Measurements from ENCODE around the gene CRADD. TPM values are rescaled to one million over a fixed set of nuclear protein-coding genes. Genes with fewer than 3 reads are reported as not detected.
"Not testable (repeated sequence)": the region's sequence is repeated elsewhere in the genome, so short reads cannot be mapped to it uniquely, and the experiment has no call there.

The CRADD gene
- total and polyA plus RNA-seq, 2 donors (not counting 3 experiments of a cell fraction or from before 2014, with no cell fraction given): 11.7 to 14.5 TPM

DNA sequence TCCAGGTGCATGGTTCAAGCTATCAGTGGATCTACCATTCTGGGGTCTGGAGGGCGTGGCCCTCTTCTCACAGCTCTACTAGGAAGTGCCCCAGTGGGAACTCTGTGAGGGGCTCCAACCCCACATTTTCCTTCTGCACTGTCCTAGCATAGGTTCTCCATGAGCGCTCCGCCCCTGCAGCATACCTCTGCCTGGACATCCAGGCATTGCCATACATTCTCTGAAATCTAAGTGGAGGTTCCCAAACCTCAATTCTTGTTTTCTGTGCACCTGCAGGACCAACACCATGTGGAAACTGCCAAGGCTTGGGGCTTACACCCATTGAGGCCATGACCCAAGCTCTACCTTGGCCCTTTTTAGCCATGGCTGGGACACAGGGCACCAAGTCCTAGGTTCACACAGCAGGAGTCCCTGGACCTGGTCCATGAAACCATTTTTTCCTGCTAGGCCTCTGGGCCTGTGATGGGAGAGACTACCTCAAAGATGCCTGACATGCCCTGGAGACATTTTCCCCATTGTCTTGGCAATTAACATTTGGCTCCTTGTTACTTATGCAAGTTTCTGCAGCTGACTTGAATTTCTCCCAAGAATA is 76.8 kb downstream of the CRADD start:
- TF ChIP-seq GATA2 (IDR thresholded peaks at IDR 0.05; ENCODE audit: insufficient read depth, insufficient read length, low read depth, low read length) (no peak), POLR2AphosphoS5 (IDR thresholded peaks at IDR 0.05; ENCODE audit: insufficient read depth, low read depth, low read length) (no peak), FOS (IDR thresholded peaks at IDR 0.05; ENCODE audit: borderline replicate concordance, insufficient read depth, low read length) (no peak), MYC (IDR thresholded peaks at IDR 0.05; ENCODE audit: low read depth, low read length) (no peak), POLR2A (IDR thresholded peaks at IDR 0.05; ENCODE audit: low read depth, low read length) (no peak), EZH2 (IDR thresholded peaks at IDR 0.05; ENCODE audit: borderline replicate concordance, low read depth, low read length, severe bottlenecking) (no peak), CTCF (IDR thresholded peaks at IDR 0.05; ENCODE audit: extremely low read depth in 1 of 2, insufficient read depth in 1 of 2, low read depth in 1 of 2, low read length in 2 of 2) (no peak), JUN (IDR thresholded peaks at IDR 0.05; ENCODE audit: borderline replicate concordance, insufficient read depth, insufficient read length, low read depth) (no peak)
- TF ChIP-seq, protein P1, sequence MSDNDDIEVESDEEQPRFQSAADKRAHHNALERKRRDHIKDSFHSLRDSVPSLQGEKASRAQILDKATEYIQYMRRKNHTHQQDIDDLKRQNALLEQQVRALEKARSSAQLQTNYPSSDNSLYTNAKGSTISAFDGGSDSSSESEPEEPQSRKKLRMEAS (IDR thresholded peaks at IDR 0.05; ENCODE audit: insufficient read depth, insufficient read length): no peak
- dilution Hi-C loops (cut with MboI; ENCODE audit: extremely low pct_ligation_motif_present, low sequenced_read_pairs): no loop called here
- BruUV-seq (replicated peaks): no TSS peak

DNA sequence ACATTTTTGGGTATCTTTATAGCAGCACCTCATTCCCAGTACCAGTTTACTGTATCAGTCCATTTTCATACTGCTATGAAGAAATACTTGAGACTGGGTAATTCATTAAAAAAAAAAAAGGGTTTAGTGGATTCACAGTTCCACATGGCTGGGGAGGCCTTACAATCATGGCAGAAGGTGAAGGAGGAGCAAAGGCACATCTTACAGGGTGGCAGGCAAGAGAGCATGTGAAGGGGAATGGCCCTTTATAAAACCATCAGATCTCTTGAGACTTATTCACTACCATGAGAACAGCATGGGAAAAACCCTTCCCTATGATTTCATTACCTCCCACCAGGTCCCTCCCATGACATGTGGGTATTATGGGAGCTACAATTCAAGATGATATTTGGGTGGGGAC is 77.7 kb downstream of the CRADD start:
- BruUV-seq (replicated peaks); dilution Hi-C loops (cut with MboI; ENCODE audit: extremely low pct_ligation_motif_present, low sequenced_read_pairs); POLR2A ChIA-PET: not testable (repeated sequence)

More for the DNA sequence above, 76.8 kb downstream of the CRADD start:
- Histone ChIP-seq H3K27ac (ENCODE audit: insufficient read depth, low read depth, low read length) (no peak overlapping the region), H3K27me3 (ENCODE audit: control insufficient read depth in 2 of 2, insufficient read depth in 2 of 2, low read length in 2 of 2) (no peaks in the 10 kb centered on the region), H4K20me1 (replicated peaks; ENCODE audit: control insufficient read depth, extremely low read depth, insufficient read depth, low read length) (no peaks in the 10 kb centered on the region), H3K4me1 (ENCODE audit: control insufficient read depth, extremely low read depth, insufficient read depth, low read length) (peaks cover 4% of the 10 kb centered on the region), H3K79me2 (ENCODE audit: control insufficient read depth, insufficient read depth, low read length) (no peaks in the 10 kb centered on the region), H3K9ac (replicated peaks; ENCODE audit: extremely low read depth, insufficient read depth, low read length) (no peak overlapping the region), H3K36me3 (ENCODE audit: control insufficient read depth in 2 of 2, extremely low read depth in 1 of 2, insufficient read depth in 2 of 2, low read length in 2 of 2) (no peaks in the 10 kb centered on the region), H2AFZ (ENCODE audit: low read depth, low read length) (no peak overlapping the region), H3K4me2 (ENCODE audit: insufficient read depth, low read length) (no peak overlapping the region), H3K9me3 (replicated peaks; ENCODE audit: control insufficient read depth, insufficient read depth, low read length) (no peaks in the 10 kb centered on the region), H3K9me1 (replicated peaks; ENCODE audit: control insufficient read depth, extremely low read depth, insufficient read depth, low read length) (no peaks in the 10 kb centered on the region), H3K4me3 (replicated peaks in 1 of 3; ENCODE audit: insufficient read depth in 1 of 3, low read depth in 1 of 3, low read length in 3 of 3) (no peak overlapping the region)
- DNase-seq (ENCODE audit: low read depth, low spot score): no peak
- no peak for FAIRE-seq
- CTCF ChIA-PET: no interaction called here
- intact Hi-C loops (cut with micrococcal nuclease): no loop called here
- POLR2A ChIA-PET: no interaction called here

More for the DNA sequence above, 77.7 kb downstream of the CRADD start:
- H3K27me3 ChIP-seq (ENCODE audit: control insufficient read depth in 2 of 2, insufficient read depth in 2 of 2, low read length in 2 of 2); H3K4me1 ChIP-seq (ENCODE audit: control insufficient read depth, extremely low read depth, insufficient read depth, low read length); H3K79me2 ChIP-seq (ENCODE audit: control insufficient read depth, insufficient read depth, low read length); H3K4me3 ChIP-seq (replicated peaks in 1 of 3; ENCODE audit: insufficient read depth in 1 of 3, low read depth in 1 of 3, low read length in 3 of 3); H3K9me1 ChIP-seq (replicated peaks; ENCODE audit: control insufficient read depth, extremely low read depth, insufficient read depth, low read length); CTCF ChIA-PET; H2AFZ ChIP-seq (ENCODE audit: low read depth, low read length); DNase-seq (ENCODE audit: low read depth, low spot score); intact Hi-C loops (cut with micrococcal nuclease); H3K9ac ChIP-seq (replicated peaks; ENCODE audit: extremely low read depth, insufficient read depth, low read length); H4K20me1 ChIP-seq (replicated peaks; ENCODE audit: control insufficient read depth, extremely low read depth, insufficient read depth, low read length); H3K27ac ChIP-seq (ENCODE audit: insufficient read depth, low read depth, low read length); FAIRE-seq; H3K4me2 ChIP-seq (ENCODE audit: insufficient read depth, low read length); H3K9me3 ChIP-seq (replicated peaks; ENCODE audit: control insufficient read depth, insufficient read depth, low read length); H3K36me3 ChIP-seq (ENCODE audit: control insufficient read depth in 2 of 2, extremely low read depth in 1 of 2, insufficient read depth in 2 of 2, low read length in 2 of 2): not testable (repeated sequence)
